Loucy (cell line): ENCODE data around the gene CEP97.
"Not testable (repeated sequence)": the region's sequence is repeated elsewhere in the genome, so short reads cannot be mapped to it uniquely, and the experiment has no call there.

Source experiments
- H2AFZ ChIP-seq: fragments of 200-600 bp; sonication (generic); 2 replicates; pipeline ENCODE4 v1.6.0; 2016; ENCODE audit warnings: antibody characterized with exemption, mild to moderate bottlenecking, low read length, moderate library complexity
- H3F3A ChIP-seq: fragments of 200-600 bp; 2 replicates; pipeline ENCODE4 v1.6.0; 2016; ENCODE audit warnings: antibody characterized with exemption, low read depth, mild to moderate bottlenecking
- H3K27me3 ChIP-seq: fragments of 200-600 bp; sonication (generic); 2 replicates; pipeline ENCODE4 v1.6.1; 2014; ENCODE audit warnings: low read length, mild to moderate bottlenecking; ENCODE audit not compliant: insufficient read depth, poor library complexity, severe bottlenecking
- H3K36me3 ChIP-seq: fragments of 200-600 bp; sonication (generic); 2 replicates; pipeline ENCODE4 v1.6.1; 2016; ENCODE audit warnings: low read length; ENCODE audit not compliant: insufficient read depth
- H3K4me1 ChIP-seq: fragments of 200-600 bp; sonication (generic); 2 replicates; pipeline ENCODE4 v1.5.1; 2014; ENCODE audit warnings: low read length, mild to moderate bottlenecking; ENCODE audit not compliant: insufficient read depth, poor library complexity, severe bottlenecking
- H3K4me2 ChIP-seq: fragments of 200-600 bp; sonication (generic); 2 replicates; pipeline ENCODE4 v1.6.0; 2014; ENCODE audit warnings: antibody characterized with exemption, low read length, low read depth, mild to moderate bottlenecking; ENCODE audit not compliant: poor library complexity, severe bottlenecking
- H3K4me3 ChIP-seq: fragments of 200-600 bp; sonication (generic); 2 replicates; pipeline ENCODE4 v1.5.1; 2014; ENCODE audit warnings: low read length, mild to moderate bottlenecking, mixed read lengths; ENCODE audit not compliant: poor library complexity, severe bottlenecking
- H3K79me2 ChIP-seq: fragments of 200-600 bp; sonication (generic); 2 replicates; pipeline ENCODE4 v1.6.1; 2014; ENCODE audit warnings: low read length; ENCODE audit not compliant: insufficient read depth
- H3K9ac ChIP-seq: fragments of 200-600 bp; sonication (generic); 2 replicates; pipeline ENCODE4 v1.6.0; 2014; ENCODE audit warnings: mild to moderate bottlenecking, low read depth, low read length, moderate library complexity; ENCODE audit not compliant: poor library complexity, severe bottlenecking
- H3K9me2 ChIP-seq: fragments of 200-600 bp; sonication (generic); replicated peaks from 2 replicates; pipeline ENCODE4 v1.6.1; 2016; ENCODE audit warnings: low read depth, low read length, mixed read lengths
- H3K9me3 ChIP-seq: fragments of 200-600 bp; sonication (generic); 2 replicates; pipeline ENCODE4 v1.6.1; 2014; ENCODE audit warnings: mild to moderate bottlenecking, antibody characterized with exemption, low read length, low read depth; ENCODE audit not compliant: insufficient read depth
- H4K20me1 ChIP-seq: fragments of 200-600 bp; sonication (generic); 2 replicates; pipeline ENCODE4 v1.6.0; 2014; ENCODE audit warnings: antibody characterized with exemption, low read length, mild to moderate bottlenecking; ENCODE audit not compliant: insufficient read depth, poor library complexity, severe bottlenecking
- CTCF ChIP-seq: fragments of 200-600 bp; sonication (generic); conservative IDR thresholded peaks from 2 replicates; pipeline ENCODE4 v1.5.1; 2014; ENCODE audit warnings: mild to moderate bottlenecking, antibody characterized with exemption, low read length
- EZH2phosphoT487 ChIP-seq: fragments of 200-600 bp; IDR thresholded peaks from 2 replicates; pipeline ENCODE4 v1.6.1; 2018; ENCODE audit warnings: antibody characterized with exemption, mild to moderate bottlenecking, moderate library complexity, borderline replicate concordance

Gene CEP97

GRCh38 chr3:101676765-101677435 lies 47.5 kb upstream of the CEP97 start, which contains the start of gene ZBTB11:
Gene ZBTB11, minus strand, starts transcription at chr3:101677132. Its CDS starts 218 bp downstream, at chr3:101676914.
- H3K4me2 ChIP-seq: peak within 1 kb of the TSS; percentile 97
- peak; percentile 51 for TF ChIP-seq CTCF
- no peak for TF ChIP-seq EZH2phosphoT487
- peak within 1 kb of the TSS; percentile 87 for H3K4me3 ChIP-seq
- H3K79me2 ChIP-seq: peaks cover 64% of the 10 kb centered on the region
- peaks cover 38% of the 10 kb centered on the region for H3K4me1 ChIP-seq
- peak within 1 kb of the TSS; percentile 94 for H2AFZ ChIP-seq
- peaks cover 35% of the 10 kb centered on the region for H4K20me1 ChIP-seq
- H3K27me3 ChIP-seq: no peaks in the 10 kb centered on the region
- H3K9me3 ChIP-seq: no peaks in the 10 kb centered on the region
- H3K9me2 ChIP-seq: no peaks in the 10 kb centered on the region
- peak within 1 kb of the TSS; percentile 79 for H3K9ac ChIP-seq
- peaks cover 21% of the 10 kb centered on the region for H3K36me3 ChIP-seq
- peaks cover 7% of the 10 kb centered on the region; the same call in 1 of the 2 replicates for H3F3A ChIP-seq

- H3F3A ChIP-seq: peaks cover 7% of the 10 kb centered on the region; the same call in 1 of the 2 replicates
- H3K4me2 ChIP-seq: peak overlapping the region; percentile 95
- H3K27me3 ChIP-seq: no peaks in the 10 kb centered on the region
- H3K9ac ChIP-seq: peak overlapping the region; percentile 65
- TF ChIP-seq CTCF (0 out of 2 replicates have a peak, but pooled peaks have one; percentile 3), EZH2phosphoT487 (no peak)
- peaks cover 29% of the 10 kb centered on the region for H3K36me3 ChIP-seq
- H3K9me2 ChIP-seq: no peaks in the 10 kb centered on the region
- H2AFZ ChIP-seq: peak overlapping the region; percentile 40; the same call in 1 of the 2 replicates
- peaks cover 39% of the 10 kb centered on the region for H4K20me1 ChIP-seq
- H3K4me3 ChIP-seq: peak overlapping the region; percentile 87
- H3K9me3 ChIP-seq: no peaks in the 10 kb centered on the region
- peaks cover 67% of the 10 kb centered on the region for H3K79me2 ChIP-seq
- peaks cover 45% of the 10 kb centered on the region for H3K4me1 ChIP-seq
Observed at GRCh38 chr3:101677436-101678286, 46.8 kb upstream of the CEP97 start.

GRCh38 chr3:101678837-101679236 lies 45.6 kb upstream of the CEP97 start:
- not testable (repeated sequence) for H3K4me3 ChIP-seq, H3K9me2 ChIP-seq, H2AFZ ChIP-seq, H3K9me3 ChIP-seq, H3K27me3 ChIP-seq, H3K4me2 ChIP-seq, H3K9ac ChIP-seq
- H3K79me2 ChIP-seq: peaks cover 67% of the 10 kb centered on the region
- peaks cover 48% of the 10 kb centered on the region for H3K4me1 ChIP-seq
- H4K20me1 ChIP-seq: peaks cover 51% of the 10 kb centered on the region
- peaks cover 38% of the 10 kb centered on the region for H3K36me3 ChIP-seq
- peaks cover 11% of the 10 kb centered on the region; the same call in 1 of the 2 replicates for H3F3A ChIP-seq
